HepG2 (cell line): ENCODE results near the gene SUCLG1. TPM values are rescaled to one million over a fixed set of nuclear protein-coding genes. Genes with fewer than 3 reads are reported as not detected.

ENCODE experiments used
- ATAC-seq: fragments of 200-7000 bp; cut with Tn5 transposase; 3 replicates; pipeline ENCODE4 v1.9.1; 2020; ENCODE audit warnings: mild to moderate bottlenecking, moderate library complexity
- BruUV-seq: library from RNA; stranded (reverse); fragments of 400-500 nt; replicated peaks from 2 replicates; lab custom pipeline; 2021; lab: Mats Ljungman, UMichigan
- CTCF ChIA-PET: fragments of 300-600 bp; formaldehyde crosslinking; extraction: SDS; loops from one replicate; lab custom pipeline; 2021; ENCODE audit warnings: low total read pairs, inconsistent platforms, low intra/inter-chr PET ratio; lab: Yijun Ruan, JAX
- POLR2A ChIA-PET: fragments of 350-600 bp; sonication (Branson Sonifier 250); formaldehyde crosslinking; loops from one replicate; lab custom pipeline; 2020; ENCODE audit warnings: antibody characterized with exemption, inconsistent platforms; lab: Yijun Ruan, JAX
- DNase-seq: peaks from one replicate; pipeline ENCODE4 v3.0.0-alpha.2; 2015; ENCODE audit warnings: low spot score
- FAIRE-seq: peaks from 3 replicates; lab custom pipeline; 2011; peaks lifted over from hg19 to GRCh38; lab: Jason Lieb, UNC
- H2AFZ ChIP-seq: one replicate; pipeline ENCODE4 v1.6.1; 2011; ENCODE audit warnings: low read length, inconsistent platforms
- H3K27ac ChIP-seq: fragments of 300-600 bp; 3 replicates; pipeline ENCODE4 v1.8.0; 2011; ENCODE audit warnings: mixed run types, mild to moderate bottlenecking, mixed read lengths, low read length, inconsistent platforms; ENCODE audit not compliant: insufficient read depth; ENCODE audit errors: extremely low read length
- H3K27me3 ChIP-seq, 2 experiments: fragments of 200-600 bp in 1 of 2; 2 replicates in 1 of 2; 3 replicates in 1 of 2; pipeline versions ENCODE4 v1.6.0 to v1.8.0; 2011; ENCODE audit warnings: low read length in 2 of 2, mild to moderate bottlenecking in 2 of 2, moderate library complexity in 2 of 2, inconsistent platforms in 1 of 2; ENCODE audit not compliant: insufficient read depth in 2 of 2, control insufficient read depth in 1 of 2
- H3K36me3 ChIP-seq, 2 experiments: fragments of 200-600 bp in 1 of 2; replicated peaks in 1 of 2; 2 replicates in 1 of 2; 3 replicates in 1 of 2; pipeline versions ENCODE4 v1.5.1 to v1.8.0; 2011; ENCODE audit warnings: low read length in 2 of 2, inconsistent platforms in 1 of 2; ENCODE audit not compliant: insufficient read depth in 2 of 2, control insufficient read depth in 1 of 2
- H3K4me1 ChIP-seq: 2 replicates; pipeline ENCODE4 v1.5.1; 2012; ENCODE audit warnings: low read length, inconsistent platforms; ENCODE audit not compliant: insufficient read depth
- H3K4me2 ChIP-seq: 2 replicates; pipeline ENCODE4 v1.6.0; 2011; ENCODE audit warnings: low read depth, low read length, inconsistent platforms
- H3K4me3 ChIP-seq, 3 experiments: fragments of 200-600 bp in 1 of 3; sonication (generic), shearing (Covaris generic) in 1 of 3; replicated peaks in 1 of 3; 2 replicates each; pipeline ENCODE4 v1.5.1; 2011 to 2016; ENCODE audit warnings: low read length in 3 of 3, inconsistent platforms in 2 of 3, low read depth in 2 of 3, mild to moderate bottlenecking in 2 of 3, control low read depth in 1 of 3, mixed read lengths in 1 of 3; ENCODE audit not compliant: insufficient read depth in 1 of 3
- H3K79me2 ChIP-seq: one replicate; pipeline ENCODE4 v1.6.1; 2011; ENCODE audit warnings: low read length, inconsistent platforms; ENCODE audit not compliant: insufficient read depth
- H3K9ac ChIP-seq: 2 replicates; pipeline ENCODE4 v1.6.0; 2011; ENCODE audit warnings: mild to moderate bottlenecking, low read depth, low read length, inconsistent platforms; ENCODE audit not compliant: insufficient read depth
- H3K9me3 ChIP-seq: 2 replicates; pipeline ENCODE4 v1.5.1; 2012; ENCODE audit warnings: mild to moderate bottlenecking, low read length
- H4K20me1 ChIP-seq: 2 replicates; pipeline ENCODE4 v1.6.0; 2011; ENCODE audit warnings: inconsistent platforms, mild to moderate bottlenecking, low read length, moderate library complexity; ENCODE audit not compliant: insufficient read depth
- MTA3 ChIP-seq: sonication (generic); formaldehyde crosslinking; IDR thresholded peaks from 2 replicates; pipeline ENCODE4 v1.4.0; 2020; ENCODE audit warnings: missing genetic modification reagents
- RBM22 ChIP-seq: fragments of 200-400 bp; formaldehyde crosslinking; optimal IDR thresholded peaks from 2 replicates; pipeline ENCODE3; 2017; ENCODE audit warnings: mild to moderate bottlenecking, low read length, moderate library complexity
- ZNF770 ChIP-seq: sonication (generic); formaldehyde crosslinking; IDR thresholded peaks from 2 replicates; pipeline ENCODE4 v1.5.0; 2020; ENCODE audit warnings: mild to moderate bottlenecking, missing genetic modification reagents
- WGBS: methylation state at CpG from one replicate; pipeline ENCODE4 v1.1.6; 2017; ENCODE audit warnings: low lambda C conversion rate; 5-methylcytosine and 5-hydroxymethylcytosine counted together
- in situ Hi-C: cut with HindIII; loops from 2 replicates; pipeline ENCODE4 v1.10.0; 2017; ENCODE audit warnings: low pct_unique_long_range_greater_than_20kb; ENCODE audit not compliant: extremely low pct_ligation_motif_present
- intact Hi-C: fragments of 100-400 bp; cut with micrococcal nuclease; formaldehyde crosslinking; loops from one replicate; pipeline ENCODE4 v1.10.0; 2022; ENCODE audit not compliant: unreplicated experiment
- polyA plus RNA-seq, 8 experiments: library from polyadenylated mRNA; depleted of rRNA in 3 of 8; stranded (reverse) in 7 of 8; unstranded in 1 of 8; fragments of >200 nt; fragmentation: Illumina TruSeq in 4 of 8; extraction: Trizol in 4 of 8; gene quantifications; 2 replicates each; pipeline versions ENCODE4 v1.2.1 to v1.2.3, GENCODE V29; 2011 to 2016; ENCODE audit warnings: low read depth in 4 of 8, missing spikeins in 1 of 8, mixed read lengths in 1 of 8; ENCODE audit not compliant: insufficient read depth in 1 of 8
- total RNA-seq, 5 experiments: library from RNA; depleted of rRNA; stranded (reverse); fragments of >200 nt; fragmentation: Illumina TruSeq; extraction: Trizol; gene quantifications; 2 replicates each; pipeline ENCODE4 v1.2.3, GENCODE V29; 2016; ENCODE audit warnings: low read depth in 1 of 5
- TF ChIP-seq, protein P1 (sequence below): sonication (generic); formaldehyde crosslinking; IDR thresholded peaks from 2 replicates; pipeline ENCODE4 v1.9.0; 2021; ENCODE audit warnings: missing genetic modification reagents, borderline replicate concordance
- TF ChIP-seq, protein P2 (sequence below): IDR thresholded peaks from 2 replicates; pipeline ENCODE4 v1.6.1; 2012; ENCODE audit warnings: low read length, improper control_type of control experiment

Gene SUCLG1
- total and polyA plus RNA-seq, 2 of the 13 experiments (the other 11 are each of a cell fraction or from before 2014, with no cell fraction given), result 58.7 to 121 TPM

DNA sequence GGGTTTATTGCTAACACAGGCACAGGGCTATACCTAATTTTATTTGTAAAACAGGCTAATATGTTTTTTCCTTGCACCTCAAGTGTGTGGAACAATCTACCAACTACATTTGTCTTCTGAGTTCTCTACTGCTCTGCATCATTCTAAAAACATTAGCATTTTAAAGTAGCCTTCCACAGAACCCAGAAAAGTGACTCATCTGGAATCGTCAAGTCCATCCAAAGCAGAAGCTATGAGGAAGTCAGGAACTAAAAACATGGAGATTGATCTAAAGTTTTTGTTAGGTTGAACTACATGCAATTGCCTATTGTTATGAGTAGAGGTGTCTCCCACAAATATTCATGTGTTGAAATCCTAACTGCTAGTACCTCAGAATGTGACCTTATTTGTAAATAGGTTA lies 70.9 kb downstream of the SUCLG1 start:
- H3K9me3 ChIP-seq, result no peaks in the 10 kb centered on the region
- H4K20me1 ChIP-seq, result no peaks in the 10 kb centered on the region
- no peak for DNase-seq
- ChIA-PET POLR2A (no interaction called here), CTCF (no interaction called here)
- H2AFZ ChIP-seq, result no peak overlapping the region
- H3K4me3 ChIP-seq, result no peak overlapping the region
- no peak for FAIRE-seq
- TF ChIP-seq RBM22, result no peak
- TF ChIP-seq, protein P1, sequence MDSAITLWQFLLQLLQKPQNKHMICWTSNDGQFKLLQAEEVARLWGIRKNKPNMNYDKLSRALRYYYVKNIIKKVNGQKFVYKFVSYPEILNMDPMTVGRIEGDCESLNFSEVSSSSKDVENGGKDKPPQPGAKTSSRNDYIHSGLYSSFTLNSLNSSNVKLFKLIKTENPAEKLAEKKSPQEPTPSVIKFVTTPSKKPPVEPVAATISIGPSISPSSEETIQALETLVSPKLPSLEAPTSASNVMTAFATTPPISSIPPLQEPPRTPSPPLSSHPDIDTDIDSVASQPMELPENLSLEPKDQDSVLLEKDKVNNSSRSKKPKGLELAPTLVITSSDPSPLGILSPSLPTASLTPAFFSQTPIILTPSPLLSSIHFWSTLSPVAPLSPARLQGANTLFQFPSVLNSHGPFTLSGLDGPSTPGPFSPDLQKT, result no peak
- TF ChIP-seq, protein P2, sequence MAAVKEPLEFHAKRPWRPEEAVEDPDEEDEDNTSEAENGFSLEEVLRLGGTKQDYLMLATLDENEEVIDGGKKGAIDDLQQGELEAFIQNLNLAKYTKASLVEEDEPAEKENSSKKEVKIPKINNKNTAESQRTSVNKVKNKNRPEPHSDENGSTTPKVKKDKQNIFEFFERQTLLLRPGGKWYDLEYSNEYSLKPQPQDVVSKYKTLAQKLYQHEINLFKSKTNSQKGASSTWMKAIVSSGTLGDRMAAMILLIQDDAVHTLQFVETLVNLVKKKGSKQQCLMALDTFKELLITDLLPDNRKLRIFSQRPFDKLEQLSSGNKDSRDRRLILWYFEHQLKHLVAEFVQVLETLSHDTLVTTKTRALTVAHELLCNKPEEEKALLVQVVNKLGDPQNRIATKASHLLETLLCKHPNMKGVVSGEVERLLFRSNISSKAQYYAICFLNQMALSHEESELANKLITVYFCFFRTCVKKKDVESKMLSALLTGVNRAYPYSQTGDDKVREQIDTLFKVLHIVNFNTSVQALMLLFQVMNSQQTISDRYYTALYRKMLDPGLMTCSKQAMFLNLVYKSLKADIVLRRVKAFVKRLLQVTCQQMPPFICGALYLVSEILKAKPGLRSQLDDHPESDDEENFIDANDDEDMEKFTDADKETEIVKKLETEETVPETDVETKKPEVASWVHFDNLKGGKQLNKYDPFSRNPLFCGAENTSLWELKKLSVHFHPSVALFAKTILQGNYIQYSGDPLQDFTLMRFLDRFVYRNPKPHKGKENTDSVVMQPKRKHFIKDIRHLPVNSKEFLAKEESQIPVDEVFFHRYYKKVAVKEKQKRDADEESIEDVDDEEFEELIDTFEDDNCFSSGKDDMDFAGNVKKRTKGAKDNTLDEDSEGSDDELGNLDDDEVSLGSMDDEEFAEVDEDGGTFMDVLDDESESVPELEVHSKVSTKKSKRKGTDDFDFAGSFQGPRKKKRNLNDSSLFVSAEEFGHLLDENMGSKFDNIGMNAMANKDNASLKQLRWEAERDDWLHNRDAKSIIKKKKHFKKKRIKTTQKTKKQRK, result no peak
- no peak for TF ChIP-seq MTA3 (CRISPR knock-in tag)
- TF ChIP-seq ZNF770 (CRISPR knock-in tag), result no peak
- 0% methylated on average over 1 of the region's 1 CpG for WGBS
- H3K4me2 ChIP-seq, result no peak overlapping the region
- H3K27ac ChIP-seq, result no peak overlapping the region
- no peak for ATAC-seq
- H3K79me2 ChIP-seq, result no peaks in the 10 kb centered on the region
- in situ Hi-C loops, result no loop called here
- H3K27me3 ChIP-seq, result no peaks in the 10 kb centered on the region
- H3K4me1 ChIP-seq, result no peaks in the 10 kb centered on the region
- no peaks in the 10 kb centered on the region for H3K36me3 ChIP-seq
- intact Hi-C loops, result no loop called here
- no peak overlapping the region for H3K9ac ChIP-seq
- BruUV-seq, result no TSS peak
